ENCODE measurements around the gene AGPAT1. TPM values are rescaled to one million over a fixed set of nuclear protein-coding genes. Genes with fewer than 3 reads are reported as not detected.

AGPAT1 gene
- total and polyA plus RNA-seq, 8 donors: 55.5 to 78.4 (median 69.8) TPM

DNA sequence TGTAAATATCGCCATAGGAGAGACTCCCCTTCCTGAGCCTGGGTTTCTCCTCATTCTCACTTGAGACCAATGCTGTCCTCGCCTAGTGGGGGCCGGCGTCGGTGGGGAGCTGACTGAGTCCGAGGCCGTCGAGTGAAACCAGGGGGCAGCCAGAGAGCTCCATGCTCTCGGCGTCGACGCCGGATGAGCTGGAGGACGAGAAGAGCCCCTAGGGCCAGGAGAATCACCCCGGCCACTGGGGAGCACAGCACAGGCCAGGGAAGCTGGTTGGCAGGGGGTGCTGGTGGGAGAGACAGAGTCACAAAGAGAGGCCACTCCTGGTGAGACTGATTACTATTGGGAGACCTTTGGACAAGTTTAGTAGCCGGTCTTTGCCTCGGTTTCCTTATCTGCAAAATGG, 23.0 kb upstream of the AGPAT1 start:
- intact Hi-C loops (cut with DNase I): no loop called here
- Histone ChIP-seq H3K36me3 (peaks cover 0 to 13% of the 10 kb centered on the region in 2 donors), H3K27me3 (peaks cover 0 to 19% of the 10 kb centered on the region in 2 donors), H3K27ac (no peak overlapping the region), H3K4me3 (no peak overlapping the region), H3K9me3 (no peaks in the 10 kb centered on the region), H3K4me1 (peaks cover 18 to 35% of the 10 kb centered on the region in 2 donors)
- ATAC-seq (no peak), DNase-seq (no peak)
- TF ChIP-seq, protein P1, sequence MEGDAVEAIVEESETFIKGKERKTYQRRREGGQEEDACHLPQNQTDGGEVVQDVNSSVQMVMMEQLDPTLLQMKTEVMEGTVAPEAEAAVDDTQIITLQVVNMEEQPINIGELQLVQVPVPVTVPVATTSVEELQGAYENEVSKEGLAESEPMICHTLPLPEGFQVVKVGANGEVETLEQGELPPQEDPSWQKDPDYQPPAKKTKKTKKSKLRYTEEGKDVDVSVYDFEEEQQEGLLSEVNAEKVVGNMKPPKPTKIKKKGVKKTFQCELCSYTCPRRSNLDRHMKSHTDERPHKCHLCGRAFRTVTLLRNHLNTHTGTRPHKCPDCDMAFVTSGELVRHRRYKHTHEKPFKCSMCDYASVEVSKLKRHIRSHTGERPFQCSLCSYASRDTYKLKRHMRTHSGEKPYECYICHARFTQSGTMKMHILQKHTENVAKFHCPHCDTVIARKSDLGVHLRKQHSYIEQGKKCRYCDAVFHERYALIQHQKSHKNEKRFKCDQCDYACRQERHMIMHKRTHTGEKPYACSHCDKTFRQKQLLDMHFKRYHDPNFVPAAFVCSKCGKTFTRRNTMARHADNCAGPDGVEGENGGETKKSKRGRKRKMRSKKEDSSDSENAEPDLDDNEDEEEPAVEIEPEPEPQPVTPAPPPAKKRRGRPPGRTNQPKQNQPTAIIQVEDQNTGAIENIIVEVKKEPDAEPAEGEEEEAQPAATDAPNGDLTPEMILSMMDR (IDR thresholded peaks at IDR 0.05): no peak

DNA sequence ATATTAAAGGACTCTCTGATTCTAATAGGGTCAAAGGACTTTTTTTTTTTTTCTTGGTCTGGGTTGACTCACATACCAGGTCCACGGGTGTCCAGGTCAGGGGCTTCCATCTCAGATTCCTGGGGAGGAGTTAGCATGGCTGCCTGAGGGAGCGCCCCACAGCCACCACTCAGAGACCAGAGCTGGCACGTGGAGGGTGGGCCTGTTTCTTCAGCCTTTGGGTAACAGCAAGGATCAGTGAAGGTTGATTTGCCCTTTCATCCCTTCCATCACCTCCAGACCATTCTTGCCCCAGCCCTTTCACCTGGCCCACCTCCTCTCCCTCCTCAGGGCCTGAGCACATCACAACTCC, 22.4 kb upstream of the AGPAT1 start:
- Histone ChIP-seq H3K4me1 (peaks cover 18 to 40% of the 10 kb centered on the region in 2 donors), H3K9me3 (no peaks in the 10 kb centered on the region), H3K36me3 (peaks cover 0 to 8% of the 10 kb centered on the region in 2 donors), H3K27ac (peak overlapping the region in 1 of 2 donors; percentile 100), H3K27me3 (peaks cover 0 to 18% of the 10 kb centered on the region in 2 donors), H3K4me3 (no peak overlapping the region)
- intact Hi-C loops (cut with DNase I): no loop called here
- DNase-seq (no peak), ATAC-seq (no peak)
- TF ChIP-seq, protein P1 (IDR thresholded peaks at IDR 0.05): no peak

DNA sequence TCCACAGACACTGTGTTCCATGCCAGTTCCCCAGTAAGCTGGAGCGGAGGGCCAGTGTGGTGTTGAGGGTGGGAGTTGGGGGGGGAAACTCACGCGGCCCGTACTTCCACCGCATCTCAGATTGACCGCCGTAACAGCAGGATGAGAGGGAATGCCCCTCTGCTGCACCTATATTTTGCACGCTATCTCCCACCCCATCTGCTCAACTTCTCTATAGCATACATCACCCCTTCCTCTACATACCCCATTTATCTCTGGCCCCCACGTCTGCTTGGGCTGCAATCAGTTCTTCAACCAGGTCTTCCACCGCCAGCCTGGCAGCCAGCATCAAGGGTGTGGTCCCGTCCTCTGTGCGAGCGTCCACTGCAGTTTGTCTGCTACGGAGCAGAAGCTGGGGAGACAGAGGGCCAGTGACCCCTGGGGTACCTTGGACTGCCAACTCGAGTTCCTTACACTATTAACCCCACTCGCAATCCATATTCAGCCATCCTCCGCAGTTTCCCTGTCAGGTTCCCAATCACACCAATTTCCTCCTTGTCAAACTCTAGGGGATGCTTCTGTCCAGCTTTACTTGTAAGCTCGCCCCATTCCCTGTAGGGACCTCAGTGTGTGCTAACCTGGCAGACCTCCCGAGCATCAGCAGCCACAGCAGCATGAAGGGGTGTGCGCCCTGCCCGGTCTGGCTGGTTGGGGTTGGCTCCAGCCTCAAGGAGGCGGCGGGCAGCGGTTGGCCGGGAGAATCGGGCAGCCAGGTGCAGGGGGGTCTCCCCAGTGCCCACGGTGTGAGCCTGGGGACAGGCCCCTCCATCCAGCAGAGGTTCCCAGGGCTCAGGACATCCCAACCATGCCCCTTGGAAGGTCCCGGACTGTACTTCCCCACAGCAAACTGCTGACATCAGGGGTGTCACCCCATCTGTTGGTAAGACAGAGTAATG, 21.1 kb upstream of the AGPAT1 start:
- peaks cover 26 to 54% of the 10 kb centered on the region in 2 donors for H3K4me1 ChIP-seq
- TF ChIP-seq, protein P1 (IDR thresholded peaks at IDR 0.05): no peak
- peak overlapping the region; percentile 100 for H3K27ac ChIP-seq
- DNase-seq (no peak), ATAC-seq (no peak)
- peaks cover 0 to 1% of the 10 kb centered on the region in 2 donors for H3K36me3 ChIP-seq
- no peaks in the 10 kb centered on the region for H3K9me3 ChIP-seq
- peak overlapping the region; percentile 66 to 82 for H3K4me3 ChIP-seq
- peaks cover 0 to 13% of the 10 kb centered on the region in 2 donors for H3K27me3 ChIP-seq
- intact Hi-C loops (cut with DNase I): no loop called here

DNA sequence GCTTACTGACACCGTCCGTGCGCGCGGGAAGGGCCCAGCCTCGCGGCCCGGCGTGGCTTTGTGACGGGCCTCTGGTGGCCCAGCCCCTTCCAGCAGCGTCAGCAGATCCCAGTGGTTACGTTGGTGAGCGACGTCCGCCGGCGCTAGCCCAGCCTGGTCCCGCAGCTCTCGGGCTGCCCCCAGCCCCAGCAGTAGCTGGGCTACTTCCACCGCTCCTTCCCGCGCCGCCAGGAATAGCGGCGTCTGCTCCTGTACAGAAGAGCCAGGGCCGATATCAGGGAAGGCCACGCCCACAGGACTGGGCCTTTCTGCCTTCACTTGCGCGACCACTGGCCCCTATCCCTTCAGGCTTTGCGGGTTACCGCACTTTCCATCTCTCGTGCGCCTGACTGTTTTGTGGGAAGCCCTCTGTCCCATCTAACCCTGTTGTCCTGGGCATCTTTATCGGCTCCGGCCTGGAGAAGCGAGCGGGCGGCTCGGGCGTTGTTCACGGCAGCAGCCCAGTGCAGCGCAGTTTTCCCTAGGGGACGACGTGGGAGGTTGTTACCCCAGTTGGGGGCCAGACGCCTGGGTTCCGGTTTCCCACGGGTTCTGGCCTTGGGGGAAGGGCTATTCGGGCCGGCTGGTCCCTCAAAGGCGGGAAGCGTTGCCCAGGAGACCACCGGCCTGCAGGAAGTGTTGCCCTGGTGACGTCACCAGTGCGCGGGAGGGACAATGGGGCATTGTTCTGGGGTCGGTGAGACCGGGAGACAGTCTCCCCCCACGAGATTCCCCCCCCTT, 20.2 kb upstream of the AGPAT1 start:
- Histone ChIP-seq H3K27me3 (peaks cover 0 to 5% of the 10 kb centered on the region in 2 donors), H3K36me3 (no peaks in the 10 kb centered on the region), H3K27ac (peak overlapping the region; percentile 100), H3K9me3 (no peaks in the 10 kb centered on the region), H3K4me3 (peak overlapping the region; percentile 66 to 82), H3K4me1 (peaks cover 26 to 61% of the 10 kb centered on the region in 2 donors)
- peak; percentile 38 for ATAC-seq
- DNase-seq: peak; percentile 91 to 96 (median 92)
- intact Hi-C loops (cut with DNase I): no loop called here
- TF ChIP-seq, protein P1 (IDR thresholded peaks at IDR 0.05): peak in 1 of 2 donors; percentile 1

DNA sequence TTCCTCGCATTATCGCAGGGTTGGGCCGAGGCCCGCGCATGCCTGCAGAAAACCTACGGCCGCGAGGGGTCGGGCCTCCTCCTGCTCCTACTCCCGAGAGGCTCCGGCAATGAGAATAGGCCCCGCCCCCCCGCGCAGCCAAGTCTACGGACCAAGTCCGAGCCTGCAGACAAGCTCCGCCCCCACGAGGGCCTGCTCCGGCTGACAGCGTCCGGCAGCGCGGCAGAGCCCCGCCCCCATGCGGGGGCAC, 19.7 kb upstream of the AGPAT1 start:
- peak overlapping the region; percentile 66 to 82 for H3K4me3 ChIP-seq
- intact Hi-C loops (cut with DNase I): no loop called here
- DNase-seq (peak; percentile 100), ATAC-seq (peak; percentile 92)
- no peaks in the 10 kb centered on the region for H3K27me3 ChIP-seq
- no peaks in the 10 kb centered on the region for H3K9me3 ChIP-seq
- H3K4me1 ChIP-seq: peaks cover 26 to 66% of the 10 kb centered on the region in 2 donors
- no peaks in the 10 kb centered on the region for H3K36me3 ChIP-seq
- peak overlapping the region; percentile 100 for H3K27ac ChIP-seq
- TF ChIP-seq, protein P1 (IDR thresholded peaks at IDR 0.05): peak; percentile 23 to 84
